ENCODE measurements around the gene DAPK1.

GRCh38 chr9:87594662-87595061 lies 97.0 kb downstream of the DAPK1 start:
- TF ChIP-seq YY1 (IDR thresholded peaks at IDR 0.05; ENCODE audit: low read depth) (no peak), CEBPB (IDR thresholded peaks at IDR 0.05) (no peak), USF1 (IDR thresholded peaks at IDR 0.05) (no peak)

Data from Ishikawa (cell line).